Gastroesophageal sphincter (tissue), 4 donors: ENCODE results near the gene POC5. TPM values are rescaled to one million over a fixed set of nuclear protein-coding genes. Genes with fewer than 3 reads are reported as not detected.
"Not testable (repeated sequence)": the region's sequence is repeated elsewhere in the genome, so short reads cannot be mapped to it uniquely, and the experiment has no call there.

Experiments used
- ATAC-seq: fragments of 150-250 bp; one replicate; pipeline ENCODE4 v1.9.1; 2016; ENCODE audit warnings: mild to moderate bottlenecking, moderate library complexity
- H3K27ac ChIP-seq, 4 donors: fragments of 200-600 bp; sonication (generic) in 3 of 4; 1 replicate in 3 of 4; 2 replicates in 1 of 4; pipeline ENCODE4 v1.5.1; 2016 to 2019
- H3K27me3 ChIP-seq: fragments of 200-600 bp; sonication (generic); one replicate; pipeline ENCODE4 v1.5.1; 2019
- H3K36me3 ChIP-seq, 2 donors: fragments of 200-600 bp; sonication (generic); one replicate each; pipeline ENCODE4 v1.5.1; 2019; ENCODE audit warnings: control low read depth in 1 of 2
- H3K4me1 ChIP-seq, 3 donors: fragments of 200-600 bp; sonication (generic); 1 replicate in 2 of 3; 2 replicates in 1 of 3; pipeline ENCODE4 v1.5.1; 2016 to 2019; ENCODE audit warnings: control low read depth in 2 of 3
- H3K4me3 ChIP-seq, 2 donors: fragments of 200-600 bp; sonication (generic); one replicate each; pipeline ENCODE4 v1.5.1; 2019; ENCODE audit warnings: mild to moderate bottlenecking in 1 of 2, moderate library complexity in 1 of 2
- H3K9me3 ChIP-seq, 3 donors: fragments of 200-600 bp; sonication (generic); one replicate each; pipeline ENCODE4 v1.5.1; 2017 to 2019; ENCODE audit warnings: control low read depth in 2 of 3
- EP300 ChIP-seq: sonication (generic); formaldehyde crosslinking; IDR thresholded peaks from one replicate; pipeline ENCODE4 v1.6.1; 2017; ENCODE audit warnings: antibody characterized with exemption, mild to moderate bottlenecking
- POLR2A ChIP-seq, 2 donors: fragments of 450-650 bp; IDR thresholded peaks; one replicate each; pipeline ENCODE4 v1.6.1; 2017; ENCODE audit warnings: antibody characterized with exemption in 2 of 2, mild to moderate bottlenecking in 2 of 2, moderate library complexity in 1 of 2
- POLR2AphosphoS5 ChIP-seq: sonication (generic); formaldehyde crosslinking; IDR thresholded peaks from one replicate; pipeline ENCODE4 v1.6.1; 2017; ENCODE audit warnings: antibody characterized with exemption
- WGBS, 2 donors: methylation state at CpG; one replicate each; pipeline ENCODE4 v1.1.5; 2018; ENCODE audit warnings: low coverage in 1 of 2; 5-methylcytosine and 5-hydroxymethylcytosine counted together
- total RNA-seq, 4 donors: library from RNA; depleted of rRNA; stranded (reverse); fragments of >200 nt; gene quantifications; one replicate each; pipeline ENCODE4 v1.1.0, GENCODE V29; 2016
- TF ChIP-seq, protein P1 (sequence below), 4 experiments: fragments of 200-600 bp in 2 of 4; fragments of 450-650 bp in 2 of 4; sonication (generic) in 1 of 4; IDR thresholded peaks; one replicate each; pipeline ENCODE4 v1.5.1; 2017 to 2019; ENCODE audit warnings: antibody characterized with exemption in 4 of 4, mild to moderate bottlenecking in 2 of 4, moderate library complexity in 2 of 4

POC5 gene
- total RNA-seq, 4 donors from 2014 or later = 6.1 to 41.6 (median 11.3) TPM

- Histone ChIP-seq H3K9me3 (no peaks in the 10 kb centered on the region), H3K27ac (no peak overlapping the region), H3K4me3 (no peak overlapping the region), H3K36me3 (peaks cover 0 to 23% of the 10 kb centered on the region in 2 donors), H3K4me1 (peaks cover 0 to 1% (median 0%) of the 10 kb centered on the region in 3 donors), H3K27me3 (no peaks in the 10 kb centered on the region)
- TF ChIP-seq EP300 (no peak), POLR2A (IDR thresholded peaks at IDR 0.05) (no peak), POLR2AphosphoS5 (no peak)
- TF ChIP-seq, protein P1, sequence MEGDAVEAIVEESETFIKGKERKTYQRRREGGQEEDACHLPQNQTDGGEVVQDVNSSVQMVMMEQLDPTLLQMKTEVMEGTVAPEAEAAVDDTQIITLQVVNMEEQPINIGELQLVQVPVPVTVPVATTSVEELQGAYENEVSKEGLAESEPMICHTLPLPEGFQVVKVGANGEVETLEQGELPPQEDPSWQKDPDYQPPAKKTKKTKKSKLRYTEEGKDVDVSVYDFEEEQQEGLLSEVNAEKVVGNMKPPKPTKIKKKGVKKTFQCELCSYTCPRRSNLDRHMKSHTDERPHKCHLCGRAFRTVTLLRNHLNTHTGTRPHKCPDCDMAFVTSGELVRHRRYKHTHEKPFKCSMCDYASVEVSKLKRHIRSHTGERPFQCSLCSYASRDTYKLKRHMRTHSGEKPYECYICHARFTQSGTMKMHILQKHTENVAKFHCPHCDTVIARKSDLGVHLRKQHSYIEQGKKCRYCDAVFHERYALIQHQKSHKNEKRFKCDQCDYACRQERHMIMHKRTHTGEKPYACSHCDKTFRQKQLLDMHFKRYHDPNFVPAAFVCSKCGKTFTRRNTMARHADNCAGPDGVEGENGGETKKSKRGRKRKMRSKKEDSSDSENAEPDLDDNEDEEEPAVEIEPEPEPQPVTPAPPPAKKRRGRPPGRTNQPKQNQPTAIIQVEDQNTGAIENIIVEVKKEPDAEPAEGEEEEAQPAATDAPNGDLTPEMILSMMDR (IDR thresholded peaks at IDR 0.05) = no peak
- ATAC-seq = no peak
- WGBS, 2 donors = 88% methylated on average over 1 of the region's 1 CpG; no CpG with 5 or more reads in 1 of the 2 donors
These were observed 6.6 kb downstream of the POC5 start for GRCh38 chr5:75710637-75711036.

GRCh38 chr5:75707911-75708509 is 9.2 kb downstream of the POC5 start:
- no peaks in the 10 kb centered on the region for H3K27me3 ChIP-seq
- TF ChIP-seq, protein P1 (IDR thresholded peaks at IDR 0.05) = no peak
- no peak for TF ChIP-seq POLR2A (IDR thresholded peaks at IDR 0.05)
- no peak for TF ChIP-seq POLR2AphosphoS5
- TF ChIP-seq EP300 = no peak
- no peak overlapping the region for H3K27ac ChIP-seq
- 42 to 75% methylated on average over 1 of the region's 1 CpG for WGBS, 2 donors
- H3K36me3 ChIP-seq = peaks cover 0 to 42% of the 10 kb centered on the region in 2 donors
- ATAC-seq = no peak
- H3K9me3 ChIP-seq = no peaks in the 10 kb centered on the region
- no peaks in the 10 kb centered on the region for H3K4me1 ChIP-seq
- no peak overlapping the region for H3K4me3 ChIP-seq

DNA sequence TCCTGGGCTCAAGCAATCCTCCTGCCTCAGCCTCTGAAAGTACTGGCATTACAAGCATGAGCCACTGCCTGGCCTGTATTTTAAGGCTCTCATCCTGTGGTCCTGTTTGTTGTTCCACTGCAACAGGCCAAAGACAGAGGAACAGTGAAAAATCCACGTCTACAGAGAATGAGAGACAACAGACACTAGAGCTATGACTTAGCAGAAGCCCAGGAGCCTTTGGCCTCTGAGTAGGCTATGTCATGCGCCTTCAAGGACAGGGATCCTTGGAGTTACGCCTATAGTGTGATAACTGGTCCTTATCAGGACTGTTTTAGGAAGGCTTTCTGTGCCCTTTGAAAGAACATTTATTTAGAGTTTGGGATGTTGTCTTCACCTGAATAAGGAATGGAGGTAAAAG is 10.5 kb downstream of the POC5 start:
- WGBS, 2 donors = 63 to 100% methylated on average over 2 to 3 of the region's 3 CpGs
- H3K36me3 ChIP-seq = peaks cover 0 to 54% of the 10 kb centered on the region in 2 donors

DNA sequence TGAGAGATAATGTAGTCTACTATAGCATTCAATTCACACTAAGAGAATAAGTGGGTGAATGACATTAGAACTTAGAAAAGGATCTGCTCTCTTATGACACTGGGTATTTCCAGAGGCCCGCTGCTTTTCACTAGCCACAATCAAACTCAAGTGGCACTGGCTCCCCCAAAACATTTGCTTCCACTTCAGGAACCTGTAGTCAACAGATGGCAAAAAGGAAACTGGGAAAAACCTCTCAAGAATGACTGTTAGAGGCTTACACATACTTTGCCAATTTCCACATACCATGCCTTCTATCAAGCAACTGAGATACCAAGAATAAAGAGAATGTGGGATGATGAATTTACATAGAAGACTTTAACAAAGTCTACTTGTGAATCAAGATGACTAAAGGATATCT is 11.2 kb downstream of the POC5 start:
- TF ChIP-seq POLR2A (IDR thresholded peaks at IDR 0.05) (no peak), POLR2AphosphoS5 (no peak), EP300 (no peak)
- TF ChIP-seq, protein P1 (IDR thresholded peaks at IDR 0.05) = no peak
- no peaks in the 10 kb centered on the region for H3K27me3 ChIP-seq
- H3K36me3 ChIP-seq = peaks cover 0 to 57% of the 10 kb centered on the region in 2 donors
- whole genome bisulfite sequencing, 2 donors = 100% methylated on average over 1 of the region's 1 CpG
- ATAC-seq = no peak
- no peak overlapping the region for H3K27ac ChIP-seq
- no peak overlapping the region for H3K4me3 ChIP-seq
- no peaks in the 10 kb centered on the region for H3K9me3 ChIP-seq
- H3K4me1 ChIP-seq = no peaks in the 10 kb centered on the region

More for the DNA sequence above, 10.5 kb downstream of the POC5 start:
- no peak for ATAC-seq
- Histone ChIP-seq H3K9me3 (no peaks in the 10 kb centered on the region), H3K4me1 (no peaks in the 10 kb centered on the region), H3K27me3 (no peaks in the 10 kb centered on the region), H3K4me3 (no peak overlapping the region), H3K27ac (no peak overlapping the region)
- TF ChIP-seq EP300 (no peak), POLR2AphosphoS5 (no peak)
- TF ChIP-seq, protein P1 (IDR thresholded peaks at IDR 0.05) = no peak

GRCh38 chr5:75701856-75702255 is 15.4 kb downstream of the POC5 start:
- H3K9me3 ChIP-seq = no peaks in the 10 kb centered on the region
- H3K4me3 ChIP-seq = no peak overlapping the region
- 80 to 95% methylated on average over 3 to 4 of the region's 4 CpGs for WGBS, 2 donors
- no peak for TF ChIP-seq EP300
- no peak for TF ChIP-seq POLR2A (IDR thresholded peaks at IDR 0.05)
- H3K36me3 ChIP-seq = peaks cover 0 to 44% of the 10 kb centered on the region in 2 donors
- no peaks in the 10 kb centered on the region for H3K27me3 ChIP-seq
- no peaks in the 10 kb centered on the region for H3K4me1 ChIP-seq
- H3K27ac ChIP-seq = no peak overlapping the region
- no peak for ATAC-seq

- not testable (repeated sequence) for H3K4me1 ChIP-seq
- 87 to 89% methylated on average over 5 to 13 of the region's 22 CpGs for WGBS, 2 donors
These were observed 21.5 kb downstream of the POC5 start for GRCh38 chr5:75695472-75696351.

More at GRCh38 chr5:75695472-75696351, 21.5 kb downstream of the POC5 start:
- H3K27me3 ChIP-seq, H3K9me3 ChIP-seq, H3K27ac ChIP-seq, ATAC-seq, H3K4me3 ChIP-seq: not testable (repeated sequence)
- H3K36me3 ChIP-seq = peaks cover 0 to 29% of the 10 kb centered on the region in 2 donors
